GM10266 (cell line): ENCODE data around the gene TUBA1B.
"Not testable (repeated sequence)": the region's sequence is repeated elsewhere in the genome, so short reads cannot be mapped to it uniquely, and the experiment has no call there.

Experiments used
- DNase-seq: peaks from one replicate; pipeline ENCODE4 v3.0.0; 2012; ENCODE audit errors: extremely low spot score
- TF ChIP-seq, protein P1 (sequence below): IDR thresholded peaks from 2 replicates; pipeline ENCODE4 v1.5.1; 2012; ENCODE audit warnings: mild to moderate bottlenecking, low read depth; ENCODE audit not compliant: control insufficient read depth, insufficient read depth; ENCODE audit errors: missing control alignments

TUBA1B gene

DNA sequence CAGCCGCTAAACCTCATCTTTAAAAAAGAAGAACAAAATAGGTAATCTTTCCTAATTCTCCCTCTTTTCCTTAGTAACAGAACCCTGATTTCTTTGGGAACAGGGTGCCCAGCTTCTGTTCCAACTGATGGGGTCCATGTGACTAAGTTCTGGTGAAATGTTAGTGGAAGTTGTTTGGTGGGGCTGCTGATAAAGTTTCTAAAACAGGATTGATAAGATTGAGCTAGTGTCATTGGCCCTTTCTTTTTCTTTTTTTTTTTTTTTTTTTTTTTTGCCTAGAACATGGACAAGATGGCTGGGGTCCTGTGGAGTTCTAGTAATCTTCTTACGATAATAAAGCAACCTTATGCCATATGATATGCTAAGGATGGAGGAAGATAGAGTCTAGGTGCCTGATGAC lies 16.2 kb upstream of the TUBA1B start:
- TF ChIP-seq, protein P1, sequence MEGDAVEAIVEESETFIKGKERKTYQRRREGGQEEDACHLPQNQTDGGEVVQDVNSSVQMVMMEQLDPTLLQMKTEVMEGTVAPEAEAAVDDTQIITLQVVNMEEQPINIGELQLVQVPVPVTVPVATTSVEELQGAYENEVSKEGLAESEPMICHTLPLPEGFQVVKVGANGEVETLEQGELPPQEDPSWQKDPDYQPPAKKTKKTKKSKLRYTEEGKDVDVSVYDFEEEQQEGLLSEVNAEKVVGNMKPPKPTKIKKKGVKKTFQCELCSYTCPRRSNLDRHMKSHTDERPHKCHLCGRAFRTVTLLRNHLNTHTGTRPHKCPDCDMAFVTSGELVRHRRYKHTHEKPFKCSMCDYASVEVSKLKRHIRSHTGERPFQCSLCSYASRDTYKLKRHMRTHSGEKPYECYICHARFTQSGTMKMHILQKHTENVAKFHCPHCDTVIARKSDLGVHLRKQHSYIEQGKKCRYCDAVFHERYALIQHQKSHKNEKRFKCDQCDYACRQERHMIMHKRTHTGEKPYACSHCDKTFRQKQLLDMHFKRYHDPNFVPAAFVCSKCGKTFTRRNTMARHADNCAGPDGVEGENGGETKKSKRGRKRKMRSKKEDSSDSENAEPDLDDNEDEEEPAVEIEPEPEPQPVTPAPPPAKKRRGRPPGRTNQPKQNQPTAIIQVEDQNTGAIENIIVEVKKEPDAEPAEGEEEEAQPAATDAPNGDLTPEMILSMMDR: no peak
- no peak for DNase-seq

DNA sequence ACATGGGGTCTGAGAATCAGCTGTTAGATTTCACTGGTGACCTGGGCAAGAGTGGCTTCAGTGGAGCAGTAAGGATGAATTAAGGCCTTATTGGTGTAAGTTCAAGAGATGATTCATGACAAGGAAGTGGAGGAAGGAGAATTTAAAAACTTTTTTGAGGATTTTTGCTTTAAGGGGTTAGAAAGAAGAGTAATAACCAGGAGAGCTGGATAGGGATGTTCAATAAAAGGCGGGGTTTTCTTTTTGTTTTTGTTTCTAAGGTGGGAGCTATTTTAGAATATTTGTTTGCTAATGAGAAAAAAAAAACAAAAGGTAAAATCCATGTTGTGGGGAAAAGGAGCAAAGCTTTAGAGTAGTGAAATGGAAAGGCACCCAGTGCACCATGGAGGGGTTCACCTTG lies 15.2 kb upstream of the TUBA1B start:
- TF ChIP-seq, protein P1: no peak
- DNase-seq: no peak

DNA sequence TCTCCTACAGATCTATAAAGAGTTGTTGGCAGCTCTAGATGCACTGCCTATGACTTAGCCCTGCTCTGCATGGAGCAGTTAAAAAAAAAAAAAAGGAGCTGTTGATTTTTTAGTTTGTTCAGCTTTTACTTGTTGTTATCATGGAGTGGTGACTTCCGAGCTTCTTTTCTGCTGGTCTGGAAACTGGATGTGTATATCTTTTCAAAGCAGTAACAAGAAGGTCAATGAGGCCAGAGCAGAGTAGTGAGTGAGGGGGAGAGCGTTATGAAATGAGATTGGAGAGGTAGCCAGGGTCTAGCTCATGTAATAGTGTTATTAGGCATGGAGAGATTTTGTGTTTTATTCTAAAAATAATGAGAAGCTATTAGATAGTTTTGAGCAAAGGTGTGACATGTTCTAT lies 13.2 kb upstream of the TUBA1B start:
- DNase-seq: no peak
- TF ChIP-seq, protein P1: no peak

DNA sequence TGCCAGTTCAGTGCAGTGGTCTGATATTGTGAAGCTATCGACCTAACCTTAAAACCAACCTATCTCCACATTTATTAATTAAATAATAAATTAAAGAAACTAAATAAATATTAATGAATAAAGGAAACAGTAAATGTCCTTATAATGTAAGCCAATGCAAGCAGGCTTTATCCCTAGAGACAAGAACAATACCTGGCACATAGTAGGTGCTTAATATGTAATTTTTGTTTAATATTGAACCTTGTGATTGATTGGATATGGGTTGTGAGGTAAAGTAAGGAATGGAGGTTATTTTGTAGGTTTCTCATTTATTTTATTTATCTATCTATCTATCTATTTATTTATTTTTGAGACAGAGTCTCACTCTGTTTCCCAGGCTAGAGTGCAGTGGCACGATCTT lies 7.8 kb upstream of the TUBA1B start:
- DNase-seq: no peak
- TF ChIP-seq, protein P1: no peak

DNA sequence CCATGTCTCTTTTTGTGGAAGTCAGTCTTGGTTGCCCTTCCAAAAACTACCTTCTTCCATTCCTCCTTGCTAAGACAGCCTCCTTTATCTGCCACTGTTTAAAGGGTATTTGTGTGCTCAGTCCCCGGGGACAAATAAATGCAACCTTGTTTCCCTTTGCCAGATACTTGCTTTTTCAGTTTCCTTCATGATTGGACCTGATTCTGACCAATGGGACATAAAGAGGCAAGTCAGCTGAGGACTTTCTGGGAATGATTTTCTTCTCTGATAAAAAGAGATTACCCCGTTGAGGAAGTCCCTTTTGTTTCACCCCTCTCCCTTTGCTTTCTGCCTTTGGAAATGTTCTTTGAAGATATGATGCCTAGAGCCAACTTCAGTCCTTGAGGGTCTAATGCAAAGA lies 7.4 kb upstream of the TUBA1B start:
- TF ChIP-seq, protein P1: no peak
- DNase-seq: no peak

DNA sequence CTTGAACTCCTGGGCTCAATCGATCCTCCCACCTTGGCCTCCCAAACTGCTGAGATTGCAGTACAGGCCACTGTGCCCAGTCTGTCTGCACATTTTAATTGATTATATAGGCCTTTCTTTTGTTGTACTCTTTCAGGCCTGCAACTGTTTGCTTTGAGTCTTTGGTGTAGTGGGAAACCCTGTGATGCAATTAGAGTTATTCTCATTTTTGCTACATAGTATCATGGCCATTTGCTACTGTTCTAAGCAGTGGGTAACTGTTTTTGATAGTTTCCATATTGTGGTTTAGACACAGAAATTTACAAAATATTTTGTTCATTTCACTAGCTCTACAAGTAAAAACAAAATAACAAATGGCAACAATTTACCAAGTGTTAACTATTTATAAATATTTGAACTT lies 6.3 kb upstream of the TUBA1B start:
- DNase-seq: no peak
- TF ChIP-seq, protein P1: no peak

DNA sequence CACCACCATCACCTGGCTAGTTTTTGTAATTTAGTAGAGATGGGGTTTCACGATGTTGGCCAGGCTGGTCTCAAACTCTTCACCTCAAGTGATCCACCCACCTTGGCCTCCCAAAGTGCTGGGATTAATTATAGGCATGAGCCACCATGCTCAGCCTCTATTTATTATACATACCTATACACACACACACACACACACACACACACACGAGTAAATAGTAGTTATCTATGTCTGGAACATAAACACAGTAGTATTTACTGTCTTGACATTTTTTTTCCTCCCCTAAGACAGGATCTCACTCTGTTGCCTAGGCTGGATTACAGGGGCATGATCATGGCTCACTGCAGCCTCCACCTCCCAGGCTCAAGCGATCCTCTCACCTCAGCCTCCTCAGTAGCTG lies 5.8 kb upstream of the TUBA1B start:
- not testable (repeated sequence) for DNase-seq

DNA sequence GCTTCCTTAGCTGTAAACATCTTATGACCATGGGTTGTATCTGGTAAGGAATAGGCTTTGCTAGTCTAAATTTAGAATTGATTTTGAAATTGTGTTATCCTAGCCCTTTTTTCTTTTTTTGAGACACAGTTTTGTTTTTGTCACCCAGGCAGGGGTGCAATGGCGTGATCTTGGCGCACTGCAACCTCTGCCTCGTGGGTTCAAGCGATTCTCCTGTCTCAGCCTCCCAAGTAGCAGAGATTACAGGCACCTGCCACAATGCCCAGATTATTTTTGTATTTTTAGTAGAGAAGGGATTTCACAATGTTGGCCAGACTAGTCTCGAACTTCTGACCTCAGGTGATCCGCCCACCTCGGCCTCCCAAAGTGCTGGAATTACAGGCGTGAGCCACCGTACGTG lies 2.4 kb upstream of the TUBA1B start:
- DNase-seq: no peak
- TF ChIP-seq, protein P1: no peak
